CD4-positive, alpha-beta T cell treated with Interferon alpha-2 for 1 hour (primary cell): ENCODE results near the gene RAPH1.
"Not testable (repeated sequence)": the region's sequence is repeated elsewhere in the genome, so short reads cannot be mapped to it uniquely, and the experiment has no call there.

Experiments used
- DNase-seq, 2 donors: peaks; one replicate each; pipeline ENCODE4 v3.0.0-alpha.2; 2020 to 2022

The RAPH1 gene

GRCh38 chr2:203427061-203427460, 108.0 kb downstream of the RAPH1 start:
- no peak for DNase-seq

- no peak for DNase-seq
Observed at GRCh38 chr2:203418271-203418670, 116.8 kb downstream of the RAPH1 start.

GRCh38 chr2:203413796-203414195, 121.3 kb downstream of the RAPH1 start:
- DNase-seq = no peak

GRCh38 chr2:203412546-203413331, 122.4 kb downstream of the RAPH1 start:
- DNase-seq = no peak

- no peak for DNase-seq
Observed at GRCh38 chr2:203407496-203407895, 127.6 kb downstream of the RAPH1 start.

GRCh38 chr2:203404996-203405395, 130.1 kb downstream of the RAPH1 start:
- no peak for DNase-seq

GRCh38 chr2:203400805-203401585, 134.1 kb downstream of the RAPH1 start:
- DNase-seq = no peak

GRCh38 chr2:203399031-203399430, 136.1 kb downstream of the RAPH1 start:
- no peak for DNase-seq

GRCh38 chr2:203396667-203397066, 138.4 kb downstream of the RAPH1 start:
- DNase-seq = no peak

GRCh38 chr2:203395858-203396257, 139.2 kb downstream of the RAPH1 start:
- no peak for DNase-seq

- no peak for DNase-seq
Observed at GRCh38 chr2:203394519-203395227, 140.4 kb downstream of the RAPH1 start.

GRCh38 chr2:203388153-203388552, 146.9 kb downstream of the RAPH1 start:
- DNase-seq = not testable (repeated sequence)

- DNase-seq = no peak
Observed at GRCh38 chr2:203383038-203383437, 152.1 kb downstream of the RAPH1 start.

GRCh38 chr2:203379156-203379555, 155.9 kb downstream of the RAPH1 start:
- DNase-seq = no peak

GRCh38 chr2:203376173-203376572, 158.9 kb downstream of the RAPH1 start:
- peak in 1 of 2 donors; percentile 3 for DNase-seq

GRCh38 chr2:203372706-203373105, 162.4 kb downstream of the RAPH1 start:
- DNase-seq = not testable (repeated sequence)

- no peak for DNase-seq
Observed at GRCh38 chr2:203366639-203367466, 168.2 kb downstream of the RAPH1 start.

GRCh38 chr2:203361922-203362321, 173.2 kb downstream of the RAPH1 start:
- no peak for DNase-seq

GRCh38 chr2:203361495-203361894, 173.6 kb downstream of the RAPH1 start:
- no peak for DNase-seq

GRCh38 chr2:203360833-203361430, 174.2 kb downstream of the RAPH1 start:
- no peak for DNase-seq

GRCh38 chr2:203359450-203359849, 175.7 kb downstream of the RAPH1 start:
- no peak for DNase-seq

GRCh38 chr2:203354966-203355365, 180.1 kb downstream of the RAPH1 start:
- no peak for DNase-seq
